DND-41 (cell line): ENCODE results near the gene TMEM151B.

ENCODE experiments used
- EZH2 ChIP-seq: IDR thresholded peaks from 3 replicates; pipeline ENCODE4 v1.6.1; 2012; ENCODE audit warnings: borderline replicate concordance, low read depth, mild to moderate bottlenecking, moderate library complexity, low read length, inconsistent platforms; ENCODE audit not compliant: severe bottlenecking
- TF ChIP-seq, protein P1 (sequence below): IDR thresholded peaks from 2 replicates; pipeline ENCODE4 v1.5.1; 2012; ENCODE audit warnings: borderline replicate concordance, low read length, moderate library complexity, mild to moderate bottlenecking; ENCODE audit not compliant: poor library complexity, severe bottlenecking; ENCODE audit errors: extremely low read depth

DNA sequence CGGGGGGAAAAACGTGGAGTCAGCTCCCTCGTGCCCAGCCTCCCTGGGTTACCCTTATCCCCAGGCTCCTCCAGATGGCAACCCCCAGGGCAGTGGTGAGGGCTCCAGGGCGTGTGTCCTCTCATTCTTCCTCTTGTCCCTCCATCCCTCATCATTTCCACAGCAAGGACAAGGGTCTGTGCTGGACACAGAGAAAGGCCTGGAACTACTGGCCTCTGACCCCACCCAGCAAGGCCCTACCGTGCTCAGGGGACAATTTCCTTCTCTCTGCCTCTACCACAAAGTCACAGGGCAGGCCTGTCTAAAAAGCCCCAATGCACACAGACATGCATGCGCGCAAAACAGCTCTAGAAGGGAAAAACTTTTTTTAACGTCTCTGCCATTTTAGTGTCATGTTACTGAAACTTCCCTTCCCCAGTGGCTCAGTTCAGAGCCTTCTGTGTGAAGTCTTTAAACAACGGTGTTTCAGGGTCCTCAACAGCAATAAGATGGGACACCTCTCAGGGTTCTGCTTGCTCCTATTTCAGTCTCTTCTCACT is 11.9 kb upstream of the TMEM151B start:
- TF ChIP-seq, protein P1, sequence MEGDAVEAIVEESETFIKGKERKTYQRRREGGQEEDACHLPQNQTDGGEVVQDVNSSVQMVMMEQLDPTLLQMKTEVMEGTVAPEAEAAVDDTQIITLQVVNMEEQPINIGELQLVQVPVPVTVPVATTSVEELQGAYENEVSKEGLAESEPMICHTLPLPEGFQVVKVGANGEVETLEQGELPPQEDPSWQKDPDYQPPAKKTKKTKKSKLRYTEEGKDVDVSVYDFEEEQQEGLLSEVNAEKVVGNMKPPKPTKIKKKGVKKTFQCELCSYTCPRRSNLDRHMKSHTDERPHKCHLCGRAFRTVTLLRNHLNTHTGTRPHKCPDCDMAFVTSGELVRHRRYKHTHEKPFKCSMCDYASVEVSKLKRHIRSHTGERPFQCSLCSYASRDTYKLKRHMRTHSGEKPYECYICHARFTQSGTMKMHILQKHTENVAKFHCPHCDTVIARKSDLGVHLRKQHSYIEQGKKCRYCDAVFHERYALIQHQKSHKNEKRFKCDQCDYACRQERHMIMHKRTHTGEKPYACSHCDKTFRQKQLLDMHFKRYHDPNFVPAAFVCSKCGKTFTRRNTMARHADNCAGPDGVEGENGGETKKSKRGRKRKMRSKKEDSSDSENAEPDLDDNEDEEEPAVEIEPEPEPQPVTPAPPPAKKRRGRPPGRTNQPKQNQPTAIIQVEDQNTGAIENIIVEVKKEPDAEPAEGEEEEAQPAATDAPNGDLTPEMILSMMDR: no peak
- TF ChIP-seq EZH2: no peak
